ENCODE results near the gene PSMD11.

GRCh38 chr17:32503251-32504165, 59.2 kb downstream of the PSMD11 start:
- no peak for TF ChIP-seq EZH2phosphoT487 (IDR thresholded peaks at IDR 0.05; ENCODE audit: borderline replicate concordance, low read depth, low read length)
- TF ChIP-seq, protein P1, sequence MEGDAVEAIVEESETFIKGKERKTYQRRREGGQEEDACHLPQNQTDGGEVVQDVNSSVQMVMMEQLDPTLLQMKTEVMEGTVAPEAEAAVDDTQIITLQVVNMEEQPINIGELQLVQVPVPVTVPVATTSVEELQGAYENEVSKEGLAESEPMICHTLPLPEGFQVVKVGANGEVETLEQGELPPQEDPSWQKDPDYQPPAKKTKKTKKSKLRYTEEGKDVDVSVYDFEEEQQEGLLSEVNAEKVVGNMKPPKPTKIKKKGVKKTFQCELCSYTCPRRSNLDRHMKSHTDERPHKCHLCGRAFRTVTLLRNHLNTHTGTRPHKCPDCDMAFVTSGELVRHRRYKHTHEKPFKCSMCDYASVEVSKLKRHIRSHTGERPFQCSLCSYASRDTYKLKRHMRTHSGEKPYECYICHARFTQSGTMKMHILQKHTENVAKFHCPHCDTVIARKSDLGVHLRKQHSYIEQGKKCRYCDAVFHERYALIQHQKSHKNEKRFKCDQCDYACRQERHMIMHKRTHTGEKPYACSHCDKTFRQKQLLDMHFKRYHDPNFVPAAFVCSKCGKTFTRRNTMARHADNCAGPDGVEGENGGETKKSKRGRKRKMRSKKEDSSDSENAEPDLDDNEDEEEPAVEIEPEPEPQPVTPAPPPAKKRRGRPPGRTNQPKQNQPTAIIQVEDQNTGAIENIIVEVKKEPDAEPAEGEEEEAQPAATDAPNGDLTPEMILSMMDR (conservative IDR thresholded peaks at IDR 0.05; ENCODE audit: low read length) = no peak

Measured in OCI-LY7 (cell line).